GM19452 (cell line): ENCODE measurements around the gene NFE2L1.
A peak's percentile ranks its signal among the peaks of the same experiment; 100 is the strongest.
"Not testable (repeated sequence)": the region's sequence is repeated elsewhere in the genome, so short reads cannot be mapped to it uniquely, and the experiment has no call there.

Experiments
- ATAC-seq: cut with Tn5 transposase; IDR thresholded peaks from one replicate; pipeline ENCODE4 v1.9.1; 2021; ENCODE audit not compliant: unreplicated experiment

Gene NFE2L1

DNA sequence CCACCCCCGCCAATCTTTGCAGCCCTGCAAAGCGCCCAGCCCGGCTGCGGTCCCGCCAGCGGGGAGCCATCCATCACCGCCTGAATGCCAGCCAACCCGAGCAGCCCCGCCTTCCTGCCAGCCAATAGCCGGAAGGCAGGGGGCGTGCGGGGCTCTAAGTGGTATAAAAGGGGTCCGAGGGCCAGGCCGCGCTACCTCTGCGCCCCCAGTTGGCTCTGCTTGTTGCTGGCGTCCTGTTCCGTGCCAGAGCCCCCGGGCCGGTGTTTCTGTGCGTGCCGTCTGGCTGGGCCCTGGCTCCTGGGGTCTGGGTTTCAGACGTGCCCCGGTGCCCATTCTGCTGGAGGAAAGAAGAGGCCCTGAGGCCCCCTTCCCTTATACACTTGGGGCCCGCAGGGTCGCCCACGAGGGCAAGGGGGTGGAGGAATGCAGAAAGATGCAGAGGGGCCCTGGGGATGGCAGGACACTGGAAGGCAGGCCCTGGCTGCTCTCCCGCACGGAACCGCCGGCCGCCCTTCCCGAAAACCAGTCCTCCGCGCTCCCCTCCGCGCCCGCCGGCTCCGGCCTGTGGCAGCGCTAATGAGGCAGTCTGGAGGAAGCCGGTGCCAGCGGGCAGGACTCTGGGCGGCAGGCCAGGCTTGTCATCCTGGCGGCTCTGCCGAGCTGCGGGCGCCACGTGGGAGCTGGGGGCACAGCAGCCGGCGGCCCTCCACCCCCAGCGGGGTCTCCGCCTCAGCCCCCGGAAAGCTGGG, 24.6 kb upstream of the NFE2L1 start:
- no peak for ATAC-seq

DNA sequence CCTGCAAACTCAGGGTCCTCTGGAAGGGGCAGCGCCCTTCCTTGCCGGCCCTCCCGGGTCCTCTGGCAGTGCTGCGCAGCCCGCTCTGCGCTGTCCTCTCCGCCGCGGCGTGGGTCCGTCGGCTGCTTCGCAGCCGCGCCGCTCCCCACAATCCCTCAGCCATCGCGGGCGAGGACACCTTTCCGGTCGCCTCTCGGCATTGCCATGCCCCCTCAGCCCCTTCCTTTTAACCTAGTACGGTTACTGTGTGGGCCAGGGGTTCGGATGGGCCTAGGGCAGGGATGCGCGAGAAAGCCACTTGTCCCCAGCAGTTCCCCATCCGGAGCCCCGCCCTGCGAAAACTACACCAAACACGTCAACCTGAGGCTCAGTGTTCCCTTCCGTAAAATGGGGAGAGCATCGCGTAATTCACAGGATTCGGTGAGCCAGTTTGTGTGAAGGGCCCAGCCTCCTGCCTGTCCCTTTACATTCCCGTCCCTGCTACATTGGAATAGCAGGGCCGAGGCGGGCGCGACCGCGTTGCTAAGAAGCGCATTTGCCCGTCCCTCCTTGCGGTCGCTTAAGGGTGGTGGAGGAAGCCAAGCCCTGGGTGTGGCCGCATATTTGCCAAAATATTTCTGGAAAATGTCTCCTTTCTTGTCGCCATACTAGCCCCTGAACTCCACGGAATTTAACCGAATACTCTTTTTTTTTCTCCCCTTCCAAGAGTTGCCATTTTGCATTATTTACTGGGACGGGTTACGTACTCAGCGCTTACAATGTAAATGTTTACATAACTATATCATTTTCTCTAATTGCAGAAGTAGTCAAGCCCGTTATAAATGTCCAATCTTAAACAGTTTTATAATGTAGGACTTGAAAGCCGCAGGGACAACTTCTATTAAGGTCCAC, 23.8 kb upstream of the NFE2L1 start:
- no peak for ATAC-seq

DNA sequence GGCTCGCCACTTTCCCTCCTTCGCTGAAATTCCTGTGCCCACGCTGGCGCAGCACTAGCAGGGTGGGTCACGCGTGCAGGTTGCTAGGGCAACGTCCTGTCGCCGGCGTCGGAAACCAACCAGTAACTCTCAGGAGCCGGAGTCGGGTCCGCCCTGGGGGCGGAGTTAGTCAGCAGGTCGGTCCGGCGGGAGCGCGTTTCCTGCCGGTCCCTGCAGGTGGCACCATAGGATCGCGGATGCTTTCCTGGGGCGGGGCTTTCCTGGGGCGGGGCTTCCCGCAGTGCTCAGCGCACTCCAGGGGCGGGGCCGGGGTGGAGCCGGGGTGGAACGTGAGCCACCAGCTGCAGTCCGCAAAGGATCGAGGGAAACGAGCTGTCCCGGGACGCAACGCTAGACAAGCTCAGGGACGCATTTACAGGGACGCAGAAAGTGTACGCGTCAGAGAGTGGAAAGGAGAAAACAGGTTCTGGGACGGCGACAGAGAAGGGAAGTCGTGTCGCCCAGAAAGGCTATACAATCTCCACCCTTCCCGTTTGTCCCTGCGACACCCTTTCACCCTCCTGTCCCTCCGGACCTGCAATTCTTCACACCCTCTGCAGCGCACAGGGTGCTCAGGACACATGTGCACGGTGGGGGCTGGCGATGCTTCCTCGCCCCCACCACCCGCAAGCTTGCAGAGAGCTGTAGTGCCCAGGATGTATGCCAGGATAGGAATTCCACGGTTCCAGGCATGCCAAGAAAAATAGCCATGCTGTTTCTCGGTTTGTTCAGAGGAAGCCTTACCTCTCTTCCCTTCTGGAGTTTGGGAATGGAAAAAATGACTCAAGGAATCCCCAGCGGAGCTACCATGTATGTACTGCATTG, 22.9 kb upstream of the NFE2L1 start:
- ATAC-seq, result peak; percentile 82

DNA sequence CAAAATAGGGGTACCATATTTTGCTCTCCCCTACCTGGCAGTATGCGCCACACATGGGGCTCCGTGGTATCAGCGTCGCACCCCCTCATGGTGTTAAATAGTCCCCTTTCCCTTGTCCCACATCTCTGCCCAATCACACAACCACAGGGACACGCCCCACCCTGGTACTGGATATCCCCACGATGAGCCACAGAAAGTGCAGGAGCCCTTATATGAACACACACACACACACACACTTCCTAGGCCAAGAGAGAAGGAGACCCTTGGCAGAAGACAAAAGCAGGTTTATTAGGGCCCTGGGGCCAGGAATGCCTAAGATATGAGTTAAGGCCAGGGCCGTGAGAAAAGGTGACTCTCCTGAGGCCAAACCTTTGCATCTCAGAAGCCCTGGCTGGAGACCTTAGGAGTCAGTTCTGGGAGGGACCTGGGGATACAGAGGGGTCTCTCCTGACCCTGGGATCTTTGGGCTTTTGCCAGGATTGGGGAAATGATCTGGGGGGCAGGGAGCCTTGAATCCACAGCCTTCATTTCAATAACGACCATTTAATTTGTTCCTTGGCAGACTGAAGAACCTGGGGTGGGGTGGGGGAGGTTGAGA, 22.2 kb upstream of the NFE2L1 start:
- ATAC-seq, result no peak

DNA sequence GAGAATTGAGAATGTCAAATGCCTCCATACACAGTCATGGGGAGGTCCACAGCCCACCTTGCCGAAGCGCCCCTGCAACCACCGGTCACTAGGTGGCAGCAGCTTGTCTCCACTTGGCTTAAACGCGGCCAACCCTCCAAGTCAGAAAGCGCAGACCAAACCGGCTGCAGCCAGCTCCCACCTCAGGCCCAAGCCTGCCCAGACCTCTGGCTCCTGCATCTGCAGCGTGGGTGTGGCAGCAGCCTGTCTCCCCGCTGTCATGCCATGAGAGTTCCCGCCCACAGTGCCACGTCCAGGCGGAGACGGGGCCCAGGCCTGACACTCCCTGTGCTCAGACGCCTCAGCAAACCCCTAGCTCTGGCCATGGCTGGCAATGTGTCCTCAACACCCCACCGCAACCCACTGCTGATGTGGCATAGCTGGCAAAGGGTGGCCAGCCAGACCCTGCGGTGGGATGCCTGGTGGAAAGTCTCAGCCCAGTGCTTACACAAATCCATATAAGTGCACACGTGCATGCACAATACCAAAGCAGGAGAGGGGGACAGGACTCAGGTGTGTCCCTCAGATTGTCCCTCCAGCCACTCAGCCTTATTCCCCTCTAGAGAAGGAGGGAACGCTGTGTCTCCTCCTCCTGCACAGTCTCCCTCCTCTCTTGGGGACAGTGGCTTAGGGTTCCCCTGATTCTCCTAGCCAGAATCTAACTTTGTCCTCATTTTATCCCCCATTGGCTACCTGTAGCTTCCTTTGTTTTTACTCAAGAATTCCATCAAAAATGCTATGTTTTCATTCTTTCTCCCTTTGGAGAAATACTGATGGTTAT, 21.4 kb upstream of the NFE2L1 start:
- no peak for ATAC-seq

DNA sequence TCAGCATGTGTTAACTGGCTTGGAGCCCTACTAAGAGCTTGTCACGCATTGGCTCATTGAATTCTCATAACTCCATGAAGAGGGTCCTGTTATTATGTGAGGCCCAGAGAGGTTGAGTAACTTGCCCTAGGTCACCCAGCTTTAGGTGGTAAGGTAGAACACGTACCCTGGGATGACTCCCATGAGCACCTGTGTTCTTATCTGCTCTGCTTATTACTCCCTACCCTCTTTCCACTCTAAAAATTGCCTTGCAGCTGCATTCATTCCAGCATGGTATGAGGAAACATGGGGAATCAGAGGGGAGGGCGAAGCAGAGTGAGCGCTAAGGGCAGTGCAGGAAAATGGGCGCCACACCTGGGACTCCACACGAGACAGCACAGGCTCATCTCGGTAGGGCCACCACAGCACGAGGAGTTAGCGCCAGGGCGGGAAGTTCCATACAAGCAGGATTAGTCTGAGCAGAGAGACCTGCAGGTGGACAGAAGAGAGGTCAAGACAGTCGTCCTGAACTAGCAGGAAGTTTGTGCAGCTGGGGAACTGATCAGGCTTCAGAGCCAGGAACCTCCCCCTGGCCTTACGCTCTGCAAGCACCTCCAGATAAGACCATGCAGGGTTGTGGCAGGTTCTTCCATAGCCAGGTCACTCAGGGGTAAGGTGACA, 20.7 kb upstream of the NFE2L1 start:
- ATAC-seq, result no peak

DNA sequence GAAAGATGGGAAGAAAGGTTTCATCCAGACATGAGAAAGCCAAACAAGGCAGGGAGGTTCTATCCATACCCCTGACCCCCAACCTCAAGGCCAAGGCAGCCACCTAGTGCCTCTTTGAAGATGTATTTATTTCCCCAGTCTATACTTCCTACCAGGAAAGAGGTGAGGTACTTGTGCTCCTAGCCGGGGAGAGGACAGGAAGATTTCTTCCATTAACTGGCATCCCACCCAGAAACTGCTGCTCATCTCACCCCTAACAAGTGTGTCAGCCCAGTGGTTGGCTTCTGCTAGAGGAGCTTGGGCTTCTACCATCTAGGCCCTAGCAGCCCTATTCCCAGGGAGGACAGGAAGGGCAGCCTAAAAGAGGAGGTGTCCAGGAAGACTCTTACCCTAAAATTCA, 19.4 kb upstream of the NFE2L1 start:
- ATAC-seq, result no peak

DNA sequence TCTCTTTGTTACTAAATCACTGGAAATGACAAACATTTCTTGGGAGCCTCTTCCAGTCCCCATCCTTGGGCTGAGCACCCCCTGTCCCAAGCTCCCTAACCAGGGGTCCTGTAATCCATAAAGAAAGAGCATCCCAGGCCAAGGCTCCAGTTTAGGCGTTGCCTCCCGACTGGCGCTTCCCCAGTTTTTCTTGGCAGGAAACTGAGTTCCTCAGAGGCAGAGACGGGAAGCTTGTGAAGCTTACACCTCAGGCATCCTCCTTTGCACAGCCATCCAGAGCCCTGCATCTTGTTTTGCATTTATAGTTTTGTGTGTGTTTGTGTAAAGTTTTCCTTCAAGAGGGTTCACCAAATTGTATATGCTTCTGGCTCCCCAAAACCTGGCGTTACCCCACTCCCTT, 17.6 kb upstream of the NFE2L1 start:
- ATAC-seq, result no peak

DNA sequence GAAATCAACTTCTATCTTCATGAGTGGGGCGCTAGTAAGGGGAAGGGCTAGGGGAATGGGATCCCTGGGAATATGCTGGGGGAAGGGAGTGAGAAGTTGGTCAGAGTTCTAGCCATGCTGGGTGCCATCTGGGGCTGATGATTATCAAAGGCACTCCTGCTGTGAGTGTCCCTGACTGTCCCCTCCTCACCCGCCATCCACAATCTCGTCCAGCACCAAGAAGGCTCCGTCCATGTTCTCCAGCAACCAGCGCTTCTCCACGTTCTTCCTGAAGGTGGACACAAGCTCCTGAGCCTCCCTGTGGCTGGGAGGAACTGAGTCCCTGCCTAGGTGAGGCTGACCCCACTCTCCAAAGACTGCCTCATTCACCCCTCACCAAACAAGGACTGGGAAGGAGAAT, 16.2 kb upstream of the NFE2L1 start:
- ATAC-seq, result no peak

DNA sequence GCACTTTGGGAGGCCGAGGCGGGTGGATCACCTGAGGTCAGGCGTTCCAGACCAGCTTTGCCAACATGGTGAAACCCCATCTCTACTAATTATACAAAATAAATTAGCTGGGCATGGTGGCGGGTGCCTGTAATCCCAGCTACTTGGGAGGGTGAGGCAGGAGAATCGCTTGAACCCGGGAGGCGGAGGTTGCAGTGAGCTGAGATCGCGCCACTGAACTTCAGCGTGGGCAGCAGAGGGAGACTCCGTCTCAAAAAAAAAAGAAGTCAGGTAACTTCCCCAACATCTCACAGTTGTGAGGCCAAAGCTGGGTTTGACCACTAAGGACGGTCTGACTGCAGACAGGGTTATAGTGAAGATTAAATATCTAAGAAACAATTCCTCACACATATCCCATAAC, 13.4 kb upstream of the NFE2L1 start:
- not testable (repeated sequence) for ATAC-seq

DNA sequence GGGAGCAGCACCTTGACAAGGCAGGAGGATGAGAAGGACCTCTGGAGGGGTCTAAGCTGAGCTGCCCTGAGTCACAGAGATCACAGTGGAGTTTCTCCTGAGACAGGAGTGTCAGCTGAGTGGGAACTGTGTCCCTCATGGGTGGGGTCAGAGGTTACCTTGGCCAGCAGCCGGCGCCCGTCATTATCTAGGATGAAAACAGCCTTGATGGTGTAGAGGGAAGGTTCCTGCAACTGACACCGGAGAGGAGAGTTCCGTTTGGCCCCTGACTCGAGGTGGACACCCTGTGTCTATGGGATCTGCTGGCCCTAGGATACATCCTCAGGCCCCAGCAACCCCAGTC, 11.5 kb upstream of the NFE2L1 start:
- no peak for ATAC-seq

DNA sequence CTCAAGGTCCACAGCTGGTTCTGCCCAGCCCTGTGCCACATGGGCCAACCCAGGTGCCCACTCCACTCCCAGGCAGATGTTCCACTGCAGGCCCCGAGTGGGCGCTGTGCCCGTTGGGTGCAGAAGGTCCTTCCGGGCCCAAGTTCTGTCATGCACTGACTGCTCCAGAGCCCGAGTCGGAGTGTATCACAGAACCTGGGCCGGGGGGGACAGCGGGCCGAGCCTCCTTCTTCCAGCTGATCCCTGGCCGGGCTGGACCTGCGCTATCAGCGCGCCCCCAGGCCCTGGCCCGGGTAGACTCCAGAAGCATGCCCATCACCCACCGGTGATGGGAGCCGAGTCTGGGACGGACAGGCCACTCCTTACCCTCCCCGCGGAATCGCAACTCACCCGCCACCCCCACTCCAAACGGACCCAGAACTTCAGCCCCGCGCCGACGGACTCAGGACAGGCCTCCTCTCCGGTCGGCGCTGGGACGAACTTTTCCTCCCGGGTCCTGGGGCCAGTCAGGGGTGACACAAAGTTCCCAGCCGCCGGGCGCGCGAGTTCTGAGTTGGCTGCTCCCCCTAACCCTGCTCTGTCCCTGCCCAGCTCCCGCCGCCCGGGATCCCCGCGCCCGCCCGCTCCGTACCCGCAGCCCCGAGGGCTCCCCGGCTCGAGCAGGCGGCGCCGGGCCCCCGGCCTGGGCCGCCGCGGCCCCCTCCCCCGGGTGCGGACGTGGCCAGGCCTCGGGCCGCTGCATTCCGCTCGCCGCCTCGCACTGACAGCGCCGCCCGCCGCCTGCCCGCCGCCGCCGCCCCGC, 10.9 kb upstream of the NFE2L1 start, which contains the start of gene COPZ2:
TSS of gene COPZ2 (minus strand) at position 762 of the 802 bp plus-strand sequence. CDS start at position 742, 20 bp downstream.
- ATAC-seq, result no peak

DNA sequence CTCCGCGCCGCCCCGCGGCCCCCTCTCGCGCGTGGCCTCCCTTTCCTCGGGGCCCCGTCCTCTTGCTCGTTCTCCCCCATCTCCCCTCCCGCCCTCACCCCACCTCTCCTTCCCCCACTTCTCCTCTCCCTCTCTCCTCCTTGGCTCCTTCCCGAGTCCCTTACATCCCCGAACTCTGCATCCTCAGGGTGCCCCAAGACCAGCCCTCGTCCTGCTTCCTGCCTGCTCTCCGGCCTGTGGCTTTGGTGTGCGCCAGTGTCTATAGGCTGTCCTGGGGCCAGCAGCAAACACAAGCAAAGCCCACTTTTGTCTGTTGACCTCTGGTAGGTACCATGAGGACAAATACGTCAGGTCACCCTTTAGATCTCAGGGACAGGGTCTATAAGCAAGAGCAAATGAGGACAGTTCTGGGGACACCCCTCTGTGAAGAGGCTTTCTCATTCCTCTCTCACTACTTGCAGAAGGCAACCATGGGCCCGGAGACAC, 10.3 kb upstream of the NFE2L1 start:
- no peak for ATAC-seq

DNA sequence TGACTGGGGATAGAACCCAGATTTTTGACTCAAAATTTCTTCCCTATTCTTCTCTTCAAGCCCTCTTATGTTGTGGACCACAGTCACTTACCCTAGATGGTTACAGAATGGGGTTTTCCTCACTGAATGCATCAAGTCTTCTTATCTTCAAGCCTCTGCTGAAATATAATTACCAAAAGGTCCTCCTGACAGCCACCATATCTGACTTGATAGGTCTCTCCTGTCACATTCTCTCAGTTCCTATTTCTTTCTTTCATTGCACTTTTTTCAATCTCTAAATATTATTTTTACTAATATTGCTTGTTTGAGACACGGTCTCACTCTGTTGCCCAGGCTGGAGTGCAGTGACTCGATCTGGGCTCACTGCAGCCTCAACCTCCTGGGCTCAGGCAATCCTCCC, 9.5 kb upstream of the NFE2L1 start:
- ATAC-seq, result no peak

DNA sequence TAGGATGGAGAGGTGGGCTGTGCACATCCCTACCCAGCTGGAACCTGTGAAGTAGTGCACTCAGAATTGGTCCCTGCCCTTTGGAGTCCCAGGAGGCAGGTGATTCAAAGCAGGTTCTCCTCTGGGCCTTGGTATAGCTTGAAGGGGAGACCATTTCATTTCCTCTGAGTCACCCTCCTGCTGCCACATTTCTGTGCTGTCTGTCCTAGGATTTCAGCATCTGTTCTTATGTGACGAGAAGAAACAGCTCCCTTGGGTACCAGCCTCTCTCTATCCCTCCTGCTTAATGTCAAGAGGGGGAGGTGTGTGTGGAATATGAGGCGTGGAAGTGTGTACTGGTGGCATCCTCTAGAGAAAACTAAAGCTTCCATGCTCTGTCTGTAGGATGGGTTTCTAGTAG, 5.0 kb upstream of the NFE2L1 start:
- no peak for ATAC-seq

DNA sequence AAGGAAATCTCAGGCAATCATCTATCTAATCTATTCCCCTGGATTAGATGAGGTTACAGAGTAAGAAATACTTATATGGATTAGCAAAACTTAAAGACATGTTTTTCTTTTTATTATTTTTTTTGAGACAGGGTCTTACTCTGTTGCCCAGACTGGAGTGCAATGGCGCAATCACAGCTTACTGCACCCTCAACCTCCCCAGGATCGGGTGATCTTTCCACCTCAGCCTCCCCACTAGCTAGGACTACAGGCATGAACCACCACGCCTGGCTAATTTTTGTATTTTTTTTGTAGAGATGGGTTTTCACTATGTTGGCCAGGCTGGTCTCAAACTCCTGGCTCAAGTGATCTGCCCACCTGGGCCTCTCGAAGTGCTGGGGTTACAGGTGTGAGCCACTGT, 3.3 kb upstream of the NFE2L1 start:
- no peak for ATAC-seq

DNA sequence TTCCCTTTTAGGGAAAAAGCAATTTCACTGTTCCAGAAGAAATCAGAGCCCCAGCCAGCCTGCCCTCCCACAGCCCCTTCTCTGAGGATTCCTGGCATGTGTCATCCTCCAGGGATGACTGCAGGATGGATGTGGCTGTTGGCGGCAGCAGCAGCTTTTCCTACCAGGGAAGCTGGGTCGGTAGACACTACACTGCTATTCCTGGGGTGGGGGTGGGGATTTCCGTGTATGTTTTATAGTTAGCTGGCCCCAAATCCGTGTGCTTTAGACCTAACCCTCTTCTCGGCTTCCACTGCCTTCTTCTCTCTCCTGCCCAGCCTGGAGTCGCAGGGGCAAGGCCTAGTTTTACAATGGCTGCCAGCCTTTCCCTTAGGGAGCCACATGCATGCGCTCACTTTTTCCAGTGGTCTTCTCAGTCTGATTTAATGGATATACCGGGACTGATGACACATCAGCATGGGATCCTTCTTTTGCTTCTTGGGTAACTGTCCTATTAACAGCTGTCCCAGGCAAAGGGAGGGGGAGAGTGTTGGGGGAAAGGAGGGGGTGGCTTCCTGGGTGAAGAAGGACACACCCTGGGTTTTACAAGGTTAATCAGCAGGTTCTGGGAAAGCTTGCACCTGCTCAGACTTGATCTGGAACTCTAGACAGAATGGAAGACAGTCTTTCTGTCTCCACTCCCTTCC, 2.7 kb upstream of the NFE2L1 start:
- ATAC-seq, result no peak

DNA sequence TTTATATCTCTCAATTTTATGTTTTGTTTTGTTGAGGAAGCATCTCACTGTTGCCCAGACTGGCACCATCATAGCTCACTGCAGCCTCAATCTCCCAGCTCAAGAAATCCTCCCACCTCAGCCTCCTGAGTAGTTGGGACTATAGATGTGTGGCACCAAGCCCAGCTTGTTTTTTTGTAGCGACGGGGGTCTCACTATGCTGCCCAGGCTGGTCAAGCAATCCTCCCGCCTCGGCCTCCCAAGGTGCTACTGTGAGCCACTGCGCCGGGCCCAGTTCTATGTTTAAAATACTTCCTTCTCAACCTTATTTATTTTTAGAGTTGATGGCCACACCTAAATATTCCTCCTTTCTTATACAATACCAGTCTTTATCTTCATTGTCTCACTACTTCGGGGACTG, 1.9 kb upstream of the NFE2L1 start:
- no peak for ATAC-seq
